ENCODE measurements around the gene LRRC47.

The LRRC47 gene

DNA sequence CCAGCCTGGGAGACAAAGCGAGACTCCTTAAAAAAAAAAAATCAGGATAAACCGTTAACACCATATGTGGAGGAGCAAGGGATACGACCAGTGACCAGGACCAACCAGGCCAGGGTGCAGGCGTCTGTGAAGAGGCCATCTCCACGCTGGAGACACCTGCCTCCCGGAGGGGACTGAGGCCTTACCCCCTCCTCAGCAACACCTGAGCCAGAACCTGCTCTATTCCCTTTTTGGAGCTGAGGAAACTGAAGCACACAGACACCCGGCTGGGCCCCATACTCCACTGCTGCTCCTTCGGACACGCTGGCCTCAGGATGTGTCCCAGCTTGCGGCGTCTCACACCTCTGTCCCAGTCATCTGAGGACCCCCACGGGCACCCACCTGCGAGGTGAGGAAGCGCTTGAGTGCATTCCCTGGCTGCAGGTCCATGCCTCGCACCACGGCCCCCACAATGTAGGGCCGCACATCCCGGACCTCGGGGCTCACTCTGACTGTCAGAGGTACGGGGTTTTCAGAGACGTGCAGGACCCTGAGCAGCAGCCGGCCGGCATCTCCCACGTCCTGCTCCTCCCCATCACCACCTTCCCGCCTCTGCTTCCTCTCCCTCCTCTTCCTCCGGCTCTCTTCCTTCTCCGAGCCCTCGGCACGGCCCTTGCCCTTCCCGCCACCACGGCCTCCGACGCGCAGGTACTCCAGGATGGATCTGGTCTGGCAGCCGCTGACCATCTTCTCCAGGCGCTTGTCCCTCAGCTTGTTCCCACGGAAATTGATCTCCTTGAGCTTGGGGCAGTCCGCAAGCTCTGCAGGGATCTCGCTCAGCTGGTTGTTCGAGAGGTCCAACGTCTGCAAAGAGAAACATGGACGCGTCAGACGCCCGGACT, 9.6 kb downstream of the LRRC47 start:
- peaks cover 48% of the 10 kb centered on the region for H3K36me3 Mint-ChIP-seq (ENCODE audit: low read depth)
- H3K4me1 Mint-ChIP-seq = no peaks in the 10 kb centered on the region
- TF ChIP-seq, protein P1, sequence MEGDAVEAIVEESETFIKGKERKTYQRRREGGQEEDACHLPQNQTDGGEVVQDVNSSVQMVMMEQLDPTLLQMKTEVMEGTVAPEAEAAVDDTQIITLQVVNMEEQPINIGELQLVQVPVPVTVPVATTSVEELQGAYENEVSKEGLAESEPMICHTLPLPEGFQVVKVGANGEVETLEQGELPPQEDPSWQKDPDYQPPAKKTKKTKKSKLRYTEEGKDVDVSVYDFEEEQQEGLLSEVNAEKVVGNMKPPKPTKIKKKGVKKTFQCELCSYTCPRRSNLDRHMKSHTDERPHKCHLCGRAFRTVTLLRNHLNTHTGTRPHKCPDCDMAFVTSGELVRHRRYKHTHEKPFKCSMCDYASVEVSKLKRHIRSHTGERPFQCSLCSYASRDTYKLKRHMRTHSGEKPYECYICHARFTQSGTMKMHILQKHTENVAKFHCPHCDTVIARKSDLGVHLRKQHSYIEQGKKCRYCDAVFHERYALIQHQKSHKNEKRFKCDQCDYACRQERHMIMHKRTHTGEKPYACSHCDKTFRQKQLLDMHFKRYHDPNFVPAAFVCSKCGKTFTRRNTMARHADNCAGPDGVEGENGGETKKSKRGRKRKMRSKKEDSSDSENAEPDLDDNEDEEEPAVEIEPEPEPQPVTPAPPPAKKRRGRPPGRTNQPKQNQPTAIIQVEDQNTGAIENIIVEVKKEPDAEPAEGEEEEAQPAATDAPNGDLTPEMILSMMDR (IDR thresholded peaks at IDR 0.05; ENCODE audit: unreplicated experiment in 3 of 3) = no peak
- H3K27me3 Mint-ChIP-seq (ENCODE audit: low read depth) = peaks cover 3% of the 10 kb centered on the region
- H3K9me3 Mint-ChIP-seq = no peaks in the 10 kb centered on the region
- H3K27ac Mint-ChIP-seq = no peak overlapping the region
- no peak overlapping the region for H3K4me3 Mint-ChIP-seq

DNA sequence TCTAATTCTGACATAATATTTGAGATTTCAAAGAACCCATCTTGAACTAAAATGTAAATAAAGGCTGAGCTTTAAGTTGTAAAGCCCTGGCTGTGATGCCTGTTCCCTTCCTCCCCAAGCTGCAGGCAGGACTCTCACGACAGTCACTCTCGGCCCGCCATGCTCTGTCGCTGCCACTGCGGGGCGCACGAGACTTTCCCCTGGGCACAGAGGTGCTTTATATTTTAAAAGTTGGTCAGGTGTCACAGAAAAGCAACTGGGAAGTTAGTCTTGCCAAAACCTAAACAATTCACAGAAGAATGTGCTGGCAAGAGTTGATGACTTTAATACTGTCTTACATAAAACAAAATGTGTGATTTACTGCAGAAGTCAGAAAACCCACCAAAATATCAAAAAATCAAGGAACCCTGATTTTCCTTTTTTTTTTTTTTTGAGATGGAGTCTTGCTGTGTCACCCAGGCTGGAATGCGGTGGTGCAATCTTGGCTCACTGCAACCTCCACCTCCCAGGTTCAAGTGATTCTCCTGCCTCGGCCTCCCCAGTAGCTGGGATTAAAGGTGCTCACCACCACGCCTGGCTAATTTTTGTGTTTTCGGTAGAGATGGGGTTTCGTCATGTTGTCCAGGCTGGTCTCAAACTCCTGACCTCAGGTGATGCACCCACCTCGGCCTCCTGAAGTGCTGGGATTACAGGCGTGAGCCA, 10.7 kb downstream of the LRRC47 start:
- H3K4me1 Mint-ChIP-seq = no peaks in the 10 kb centered on the region
- H3K27me3 Mint-ChIP-seq (ENCODE audit: low read depth) = peaks cover 3% of the 10 kb centered on the region
- H3K36me3 Mint-ChIP-seq (ENCODE audit: low read depth) = peaks cover 58% of the 10 kb centered on the region
- TF ChIP-seq, protein P1 (IDR thresholded peaks at IDR 0.05; ENCODE audit: unreplicated experiment in 3 of 3) = peak; percentile 23 to 47 (median 43)
- H3K27ac Mint-ChIP-seq = no peak overlapping the region
- no peaks in the 10 kb centered on the region for H3K9me3 Mint-ChIP-seq
- H3K4me3 Mint-ChIP-seq = no peak overlapping the region

DNA sequence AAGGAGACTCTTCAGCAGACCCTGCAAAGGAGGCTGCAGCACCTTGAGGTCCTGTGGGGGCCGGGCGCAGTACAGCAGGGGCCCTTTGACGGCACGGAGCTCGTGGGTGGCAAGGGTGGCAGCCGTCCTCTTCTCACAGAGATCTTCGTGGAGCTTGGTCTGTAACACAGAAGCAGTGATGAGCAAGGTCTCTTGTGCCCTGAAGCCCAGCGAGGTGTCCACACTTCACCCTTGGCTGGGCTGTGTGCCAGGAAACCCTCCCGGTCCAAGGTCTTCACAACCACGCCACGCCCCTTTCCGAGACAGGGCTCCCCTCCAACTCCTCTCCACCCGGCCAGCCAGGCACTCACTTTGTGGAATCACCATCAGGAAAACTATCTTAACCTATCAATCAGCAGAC, 11.3 kb downstream of the LRRC47 start:
- TF ChIP-seq, protein P1 (IDR thresholded peaks at IDR 0.05; ENCODE audit: unreplicated experiment in 3 of 3) = no peak
- Mint-ChIP-seq H3K4me1 (no peaks in the 10 kb centered on the region), H3K27me3 (ENCODE audit: low read depth) (peaks cover 3% of the 10 kb centered on the region), H3K4me3 (no peak overlapping the region), H3K36me3 (ENCODE audit: low read depth) (peaks cover 64% of the 10 kb centered on the region), H3K9me3 (no peaks in the 10 kb centered on the region), H3K27ac (no peak overlapping the region)

DNA sequence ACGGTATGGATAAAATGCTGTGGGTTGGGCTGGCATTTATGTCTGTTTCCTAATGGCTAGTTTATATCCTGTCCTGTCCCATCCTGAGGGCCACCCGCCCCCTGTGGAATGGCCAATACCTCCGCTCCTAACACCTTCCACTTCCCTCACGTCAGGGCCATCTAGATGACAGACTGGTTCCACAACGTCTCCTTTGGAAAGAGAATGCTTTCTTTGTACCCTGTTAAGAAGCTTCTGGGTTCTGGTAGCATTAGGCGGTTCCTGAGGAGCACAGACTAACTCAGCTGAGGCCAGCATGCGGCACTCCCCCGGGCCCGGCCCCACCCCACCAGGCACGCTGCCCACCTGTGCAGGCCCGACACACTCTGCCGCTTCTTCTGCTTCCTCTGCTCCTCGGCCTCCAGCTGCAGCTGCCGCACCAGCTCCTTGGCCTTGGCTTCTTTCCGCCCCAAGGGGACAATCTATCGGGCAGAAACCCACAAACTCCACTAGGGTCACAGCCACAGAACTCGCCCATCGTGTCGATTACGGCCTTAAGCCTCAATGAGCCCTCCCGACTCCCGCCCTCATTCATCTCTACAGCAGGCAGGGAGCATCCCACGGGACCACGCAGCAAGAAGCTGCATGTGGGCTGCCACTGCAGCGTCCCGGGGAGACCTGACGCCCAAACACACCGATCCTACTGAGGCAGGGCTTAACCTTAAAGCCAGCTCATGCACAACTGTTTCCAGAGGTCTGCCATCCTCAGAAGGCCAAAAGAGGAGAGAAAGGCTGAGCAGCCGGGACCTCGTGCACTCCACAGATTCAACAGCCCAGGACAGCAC, 12.4 kb downstream of the LRRC47 start:
- Mint-ChIP-seq H3K4me3 (no peak overlapping the region), H3K27me3 (ENCODE audit: low read depth) (peaks cover 3% of the 10 kb centered on the region), H3K27ac (no peak overlapping the region), H3K36me3 (ENCODE audit: low read depth) (peaks cover 74% of the 10 kb centered on the region), H3K9me3 (no peaks in the 10 kb centered on the region), H3K4me1 (no peaks in the 10 kb centered on the region)
- TF ChIP-seq, protein P1 (IDR thresholded peaks at IDR 0.05; ENCODE audit: unreplicated experiment in 3 of 3) = no peak

DNA sequence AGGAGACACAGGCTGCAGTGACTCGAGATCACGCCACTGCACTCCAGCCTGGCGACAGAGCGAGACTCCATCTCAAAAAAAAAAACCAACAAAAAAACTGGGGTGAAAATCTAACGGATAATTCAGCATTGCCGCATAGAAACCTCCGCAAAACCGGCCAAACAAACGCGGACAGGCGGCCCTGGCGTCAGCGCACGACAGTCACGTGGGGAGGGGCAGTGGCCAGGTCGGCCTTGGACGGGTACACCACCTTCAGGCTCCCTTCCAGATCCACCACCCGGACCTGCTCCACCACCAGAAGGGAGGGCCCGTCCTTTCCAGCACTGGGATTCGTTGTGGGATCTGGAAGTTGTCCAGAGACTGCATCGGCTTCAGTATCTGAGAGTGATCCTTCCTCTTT, 15.4 kb downstream of the LRRC47 start:
- Mint-ChIP-seq H3K4me3 (no peak overlapping the region), H3K27me3 (ENCODE audit: low read depth) (no peaks in the 10 kb centered on the region), H3K36me3 (ENCODE audit: low read depth) (peaks cover 56% of the 10 kb centered on the region), H3K9me3 (no peaks in the 10 kb centered on the region), H3K27ac (no peak overlapping the region), H3K4me1 (no peaks in the 10 kb centered on the region)
- TF ChIP-seq, protein P1 (IDR thresholded peaks at IDR 0.05; ENCODE audit: unreplicated experiment in 3 of 3) = no peak

All from nephron (organoid).